GM18861 (cell line): ENCODE data around the gene CDC42BPB.
"Not testable (repeated sequence)": the region's sequence is repeated elsewhere in the genome, so short reads cannot be mapped to it uniquely, and the experiment has no call there.

Experiments
- ATAC-seq: cut with Tn5 transposase; IDR thresholded peaks from one replicate; pipeline ENCODE4 v1.9.1; 2021; ENCODE audit not compliant: unreplicated experiment

CDC42BPB gene

GRCh38 chr14:103047453-103047852 lies 9.9 kb downstream of the CDC42BPB start:
- not testable (repeated sequence) for ATAC-seq

- no peak for ATAC-seq
Observed at GRCh38 chr14:103045371-103045869, 11.9 kb downstream of the CDC42BPB start.

- ATAC-seq = no peak
Observed at GRCh38 chr14:103043257-103044015, 13.9 kb downstream of the CDC42BPB start.

GRCh38 chr14:103041464-103041863 lies 15.9 kb downstream of the CDC42BPB start:
- ATAC-seq = no peak

- ATAC-seq = no peak
Observed at GRCh38 chr14:103033681-103034096, 23.7 kb downstream of the CDC42BPB start.

- ATAC-seq = no peak
Observed at GRCh38 chr14:103031956-103032355, 25.4 kb downstream of the CDC42BPB start.

GRCh38 chr14:103031566-103031911 lies 25.8 kb downstream of the CDC42BPB start:
- no peak for ATAC-seq

GRCh38 chr14:103030741-103031565 lies 26.4 kb downstream of the CDC42BPB start:
- no peak for ATAC-seq

- no peak for ATAC-seq
Observed at GRCh38 chr14:103029936-103030335, 27.4 kb downstream of the CDC42BPB start.

- ATAC-seq = no peak
Observed at GRCh38 chr14:103028772-103029171, 28.6 kb downstream of the CDC42BPB start.

- no peak for ATAC-seq
Observed at GRCh38 chr14:103028161-103028767, 29.1 kb downstream of the CDC42BPB start.

- ATAC-seq = no peak
Observed at GRCh38 chr14:103027451-103027850, 29.9 kb downstream of the CDC42BPB start.

GRCh38 chr14:103026988-103027387 lies 30.4 kb downstream of the CDC42BPB start:
- no peak for ATAC-seq

GRCh38 chr14:103026196-103026595 lies 31.2 kb downstream of the CDC42BPB start:
- ATAC-seq = not testable (repeated sequence)

GRCh38 chr14:103023881-103024473 lies 33.4 kb downstream of the CDC42BPB start:
- no peak for ATAC-seq

GRCh38 chr14:103022685-103023044 lies 34.7 kb downstream of the CDC42BPB start:
- ATAC-seq = no peak

- no peak for ATAC-seq
Observed at GRCh38 chr14:103022002-103022684, 35.2 kb downstream of the CDC42BPB start.

- no peak for ATAC-seq
Observed at GRCh38 chr14:103021684-103022001, 35.7 kb downstream of the CDC42BPB start.

- ATAC-seq = no peak
Observed at GRCh38 chr14:103020271-103021170, 36.8 kb downstream of the CDC42BPB start.

GRCh38 chr14:103019826-103020225 lies 37.5 kb downstream of the CDC42BPB start:
- no peak for ATAC-seq
